GM21526 (cell line): ENCODE results near the gene MAP4K3.
"Not testable (repeated sequence)": the region's sequence is repeated elsewhere in the genome, so short reads cannot be mapped to it uniquely, and the experiment has no call there.

Experiments used
- ATAC-seq: cut with Tn5 transposase; IDR thresholded peaks from one replicate; pipeline ENCODE4 v1.9.1; 2021; ENCODE audit warnings: moderate library complexity; ENCODE audit not compliant: unreplicated experiment, low FRiP score

The MAP4K3 gene

GRCh38 chr2:39413063-39413737 lies 23.9 kb downstream of the MAP4K3 start:
- no peak for ATAC-seq

GRCh38 chr2:39411181-39411944 lies 25.7 kb downstream of the MAP4K3 start:
- ATAC-seq: no peak

- no peak for ATAC-seq
These were observed 27.2 kb downstream of the MAP4K3 start for GRCh38 chr2:39409697-39410389.

GRCh38 chr2:39408351-39409136 lies 28.5 kb downstream of the MAP4K3 start:
- peak; percentile 67 for ATAC-seq

- ATAC-seq: no peak
These were observed 29.4 kb downstream of the MAP4K3 start for GRCh38 chr2:39407516-39408296.

- no peak for ATAC-seq
These were observed 31.7 kb downstream of the MAP4K3 start for GRCh38 chr2:39405364-39405763.

GRCh38 chr2:39403311-39403710 lies 33.8 kb downstream of the MAP4K3 start:
- no peak for ATAC-seq

- ATAC-seq: no peak
These were observed 35.8 kb downstream of the MAP4K3 start for GRCh38 chr2:39401319-39401718.

- ATAC-seq: no peak
These were observed 37.5 kb downstream of the MAP4K3 start for GRCh38 chr2:39399570-39399969.

- ATAC-seq: no peak
These were observed 41.8 kb downstream of the MAP4K3 start for GRCh38 chr2:39395313-39395712.

- ATAC-seq: no peak
These were observed 42.5 kb downstream of the MAP4K3 start for GRCh38 chr2:39394516-39394961.

GRCh38 chr2:39392672-39393071 lies 44.4 kb downstream of the MAP4K3 start:
- ATAC-seq: no peak

GRCh38 chr2:39390216-39390615 lies 46.9 kb downstream of the MAP4K3 start:
- ATAC-seq: no peak

GRCh38 chr2:39386064-39386463 lies 51.0 kb downstream of the MAP4K3 start:
- no peak for ATAC-seq

- ATAC-seq: no peak
These were observed 51.9 kb downstream of the MAP4K3 start for GRCh38 chr2:39385172-39385571.

- not testable (repeated sequence) for ATAC-seq
These were observed 53.0 kb downstream of the MAP4K3 start for GRCh38 chr2:39384071-39384470.

GRCh38 chr2:39383146-39383545 lies 53.9 kb downstream of the MAP4K3 start:
- no peak for ATAC-seq

- ATAC-seq: no peak
These were observed 55.4 kb downstream of the MAP4K3 start for GRCh38 chr2:39381653-39382052.

GRCh38 chr2:39380525-39381150 lies 56.4 kb downstream of the MAP4K3 start:
- ATAC-seq: no peak
